GM18519 (cell line): Measurements from ENCODE around the gene VPS52.
A peak's percentile ranks its signal among the peaks of the same experiment; 100 is the strongest.
"Not testable (repeated sequence)": the region's sequence is repeated elsewhere in the genome, so short reads cannot be mapped to it uniquely, and the experiment has no call there.

ENCODE experiments used
- ATAC-seq: cut with Tn5 transposase; IDR thresholded peaks from one replicate; pipeline ENCODE4 v1.9.1; 2021; ENCODE audit warnings: mild to moderate bottlenecking, moderate library complexity; ENCODE audit not compliant: unreplicated experiment, low FRiP score

Gene VPS52

GRCh38 chr6:33280539-33280938, 8.9 kb upstream of the VPS52 start:
- no peak for ATAC-seq

GRCh38 chr6:33279971-33280511, 8.4 kb upstream of the VPS52 start:
- ATAC-seq, result no peak

GRCh38 chr6:33279257-33279695, 7.6 kb upstream of the VPS52 start:
- no peak for ATAC-seq

GRCh38 chr6:33278810-33279209, 7.1 kb upstream of the VPS52 start:
- ATAC-seq, result no peak

GRCh38 chr6:33278392-33278741, 6.7 kb upstream of the VPS52 start:
- no peak for ATAC-seq

GRCh38 chr6:33277663-33278391, 6.2 kb upstream of the VPS52 start:
- ATAC-seq, result no peak

- ATAC-seq, result peak; percentile 40
These were observed 5.4 kb upstream of the VPS52 start, which contains the start of gene B3GALT4 for GRCh38 chr6:33276864-33277662. Gene B3GALT4, plus strand, starts transcription at chr6:33277123. Its CDS starts 297 bp downstream, at chr6:33277420.

- ATAC-seq, result no peak
These were observed 4.8 kb upstream of the VPS52 start for GRCh38 chr6:33276581-33276863.

- not testable (repeated sequence) for ATAC-seq
These were observed 4.3 kb upstream of the VPS52 start for GRCh38 chr6:33275795-33276580.

- no peak for ATAC-seq
These were observed 2.5 kb upstream of the VPS52 start for GRCh38 chr6:33273924-33274902.

- ATAC-seq, result no peak
These were observed 1.6 kb upstream of the VPS52 start for GRCh38 chr6:33273129-33273923.

- ATAC-seq, result no peak
These were observed 826 bp upstream of the VPS52 start for GRCh38 chr6:33272275-33273128.

- peak; percentile 13 for ATAC-seq
These were observed 584 bp downstream of the VPS52 start for GRCh38 chr6:33271117-33271467.

GRCh38 chr6:33264015-33264414, 7.7 kb downstream of the VPS52 start:
- no peak for ATAC-seq

GRCh38 chr6:33262490-33262889, 9.2 kb downstream of the VPS52 start:
- not testable (repeated sequence) for ATAC-seq

GRCh38 chr6:33259032-33259431, 12.6 kb downstream of the VPS52 start:
- no peak for ATAC-seq

GRCh38 chr6:33254591-33254990, 17.1 kb downstream of the VPS52 start:
- no peak for ATAC-seq

- ATAC-seq, result no peak
These were observed 18.9 kb downstream of the VPS52 start for GRCh38 chr6:33252759-33253158.
